ENCODE measurements around the gene SPESP1.

DNA sequence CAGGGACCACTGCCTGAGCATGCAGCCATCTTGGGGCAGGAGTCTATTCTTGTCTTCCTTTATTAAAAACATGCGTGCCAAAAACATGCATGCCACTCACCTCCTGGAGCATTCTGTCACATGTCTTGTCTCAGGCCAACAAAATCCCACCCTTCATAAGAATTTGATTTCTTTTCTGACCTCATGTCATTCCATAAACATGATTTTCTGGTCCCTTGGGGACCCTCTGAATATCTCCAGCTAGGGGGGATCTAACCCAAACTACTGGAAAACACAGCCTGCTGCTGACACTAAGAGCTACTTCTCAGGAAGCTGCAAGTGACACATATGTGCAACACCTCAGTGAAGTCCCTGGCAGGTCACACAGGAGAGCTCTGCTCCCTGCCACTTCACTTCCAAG lies 57.4 kb downstream of the SPESP1 start:
- TF ChIP-seq POLR2A (IDR thresholded peaks at IDR 0.05; ENCODE audit: low read length) (no peak), GATA1 (IDR thresholded peaks at IDR 0.05; ENCODE audit: low read depth, low read length) (no peak)
